ENCODE results near the gene CPVL.

Gene CPVL

DNA sequence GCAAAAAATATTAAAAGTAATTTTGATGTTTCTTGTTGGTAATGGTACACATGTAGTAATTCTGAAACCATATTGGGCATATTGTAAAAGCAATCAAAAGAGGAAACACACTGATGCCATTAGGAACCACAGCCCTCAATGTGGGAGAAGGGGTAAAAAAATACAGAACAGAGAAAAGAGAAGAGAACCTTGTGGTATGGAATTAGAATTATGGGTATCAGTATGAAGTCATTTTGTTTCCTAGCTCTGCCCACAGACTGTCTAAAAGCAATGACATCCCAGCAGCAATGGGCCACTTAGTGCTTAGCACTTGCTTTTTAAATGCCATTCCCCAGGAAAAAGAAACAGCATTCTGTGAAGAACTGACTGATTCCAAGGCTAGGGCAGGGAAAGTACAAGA, 61.5 kb downstream of the CPVL start:
- no peak for FAIRE-seq
- DNase-seq (ENCODE audit: insufficient read length), result no peak

DNA sequence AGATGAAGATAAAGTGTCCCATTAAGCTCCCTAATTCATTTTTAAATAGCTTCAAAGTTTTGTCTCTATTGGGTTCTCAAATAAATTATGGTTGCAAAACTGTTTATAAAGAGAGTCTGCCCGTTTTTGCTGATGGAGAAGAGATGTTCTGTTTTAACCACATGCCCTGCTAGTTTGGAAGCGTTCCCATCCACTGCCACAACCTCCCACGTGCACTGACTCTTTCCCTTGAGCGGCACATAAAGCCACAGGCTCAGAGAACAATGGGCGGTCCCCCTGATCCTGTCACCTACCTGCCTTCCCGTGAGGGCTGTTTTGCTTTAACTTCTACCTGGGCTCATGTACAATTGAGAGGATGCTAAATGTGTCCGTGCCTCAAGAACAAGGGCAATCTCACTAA, 65.5 kb downstream of the CPVL start:
- TF ChIP-seq POLR2AphosphoS5 (IDR thresholded peaks at IDR 0.05; ENCODE audit: low read depth, low read length), result no peak
- TF ChIP-seq TAF1 (IDR thresholded peaks at IDR 0.05; ENCODE audit: borderline replicate concordance, low read depth, low read length), result no peak
- no peak for TF ChIP-seq POLR2A (IDR thresholded peaks at IDR 0.05; ENCODE audit: low read depth, low read length)
- FAIRE-seq, result no peak

More for the DNA sequence above, 61.5 kb downstream of the CPVL start:
- TF ChIP-seq POLR2AphosphoS5 (IDR thresholded peaks at IDR 0.05; ENCODE audit: low read depth, low read length), result no peak
- no peak for TF ChIP-seq TAF1 (IDR thresholded peaks at IDR 0.05; ENCODE audit: borderline replicate concordance, low read depth, low read length)
- TF ChIP-seq POLR2A (IDR thresholded peaks at IDR 0.05; ENCODE audit: low read depth, low read length), result no peak

DNA sequence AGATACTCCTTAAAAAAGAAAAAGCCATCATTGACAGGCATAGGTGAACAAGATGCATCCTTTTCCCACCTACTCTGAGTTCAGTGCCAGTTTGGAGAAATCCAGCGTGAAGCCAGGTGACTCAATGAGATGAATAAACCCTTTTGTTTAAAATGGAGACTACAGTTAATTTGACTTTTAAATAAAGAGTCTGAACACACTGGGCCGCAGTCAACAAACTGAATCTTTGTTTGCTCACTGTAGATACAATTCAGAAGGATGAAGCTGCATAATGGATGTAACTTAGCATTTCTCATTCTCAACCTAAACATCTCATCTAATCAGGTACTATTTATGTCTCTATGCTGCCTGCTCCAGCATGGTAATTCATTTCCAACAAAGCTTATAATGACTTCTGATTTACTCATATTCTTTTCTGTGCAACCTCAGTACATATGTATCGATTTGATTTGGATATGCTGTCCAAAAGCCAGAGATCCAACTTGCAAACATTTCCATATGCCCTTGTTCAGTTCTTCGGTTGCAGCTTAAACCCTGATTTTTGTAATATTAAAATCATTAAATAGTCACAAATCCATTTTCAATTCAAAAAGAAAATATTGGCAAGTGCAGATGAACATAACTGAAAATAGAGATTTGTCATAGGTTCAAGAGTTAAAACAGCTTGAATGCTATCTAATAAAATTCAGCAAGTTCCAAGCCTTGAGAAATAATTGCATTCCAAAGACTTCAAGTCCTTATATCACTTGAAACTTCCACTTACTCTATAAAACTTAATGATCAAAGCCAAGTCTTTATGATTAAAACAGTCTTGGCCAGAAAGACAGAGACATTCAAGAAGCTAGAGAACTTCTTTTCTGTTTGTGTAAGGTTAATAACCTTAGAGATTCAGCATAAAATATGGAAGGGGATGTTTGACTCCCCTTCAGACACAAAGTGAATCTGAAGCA, 67.8 kb downstream of the CPVL start:
- no peak for DNase-seq (ENCODE audit: insufficient read length)
- no peak for TF ChIP-seq POLR2A (IDR thresholded peaks at IDR 0.05; ENCODE audit: low read depth, low read length)
- TF ChIP-seq TAF1 (IDR thresholded peaks at IDR 0.05; ENCODE audit: borderline replicate concordance, low read depth, low read length), result no peak
- TF ChIP-seq POLR2AphosphoS5 (IDR thresholded peaks at IDR 0.05; ENCODE audit: low read depth, low read length), result no peak
- FAIRE-seq, result no peak

More for the DNA sequence above, 65.5 kb downstream of the CPVL start:
- DNase-seq (ENCODE audit: insufficient read length), result no peak

DNA sequence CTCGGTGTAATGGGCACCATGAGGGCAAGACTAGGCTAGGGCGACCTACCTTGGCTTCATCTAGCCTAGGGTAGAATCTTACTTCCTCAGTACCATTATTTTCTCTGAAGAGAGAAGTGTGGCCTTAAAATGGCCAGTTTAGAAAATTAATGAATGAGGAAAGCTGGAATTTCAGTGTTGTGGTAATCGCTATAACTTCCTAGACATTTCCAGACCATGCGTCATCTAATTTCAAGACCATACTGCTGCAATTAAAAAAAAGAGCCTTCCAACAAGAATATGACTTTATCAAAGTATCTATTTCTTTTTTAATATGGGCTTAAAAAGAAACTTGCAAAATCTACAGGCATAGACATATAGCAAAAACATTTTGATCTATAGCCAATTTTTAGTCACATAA, 68.5 kb downstream of the CPVL start:
- DNase-seq (ENCODE audit: insufficient read length) (no peak), FAIRE-seq (no peak)
- TF ChIP-seq POLR2A (IDR thresholded peaks at IDR 0.05; ENCODE audit: low read depth, low read length) (no peak), POLR2AphosphoS5 (IDR thresholded peaks at IDR 0.05; ENCODE audit: low read depth, low read length) (no peak), TAF1 (IDR thresholded peaks at IDR 0.05; ENCODE audit: borderline replicate concordance, low read depth, low read length) (no peak)

DNA sequence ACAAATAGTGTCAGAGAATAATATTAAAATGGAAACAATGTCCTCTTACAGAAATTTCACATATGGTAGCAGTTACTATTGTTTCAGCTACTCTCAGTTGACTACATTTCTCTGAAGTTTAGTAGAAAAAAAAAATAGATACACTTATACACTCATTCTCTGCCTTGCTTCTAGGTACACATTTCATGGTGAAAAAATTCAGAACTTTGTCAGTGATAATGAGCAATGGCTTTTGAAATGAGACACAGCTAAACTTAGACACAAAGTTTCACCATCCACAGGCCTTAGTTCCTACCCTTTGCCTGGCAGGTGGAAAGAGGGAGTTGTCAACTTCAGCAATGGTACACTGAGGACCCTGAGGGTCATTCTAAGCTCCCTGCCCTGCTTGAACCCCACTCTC, 69.2 kb downstream of the CPVL start:
- TF ChIP-seq POLR2AphosphoS5 (IDR thresholded peaks at IDR 0.05; ENCODE audit: low read depth, low read length), result no peak
- TF ChIP-seq POLR2A (IDR thresholded peaks at IDR 0.05; ENCODE audit: low read depth, low read length), result no peak
- no peak for TF ChIP-seq TAF1 (IDR thresholded peaks at IDR 0.05; ENCODE audit: borderline replicate concordance, low read depth, low read length)
- FAIRE-seq, result no peak

DNA sequence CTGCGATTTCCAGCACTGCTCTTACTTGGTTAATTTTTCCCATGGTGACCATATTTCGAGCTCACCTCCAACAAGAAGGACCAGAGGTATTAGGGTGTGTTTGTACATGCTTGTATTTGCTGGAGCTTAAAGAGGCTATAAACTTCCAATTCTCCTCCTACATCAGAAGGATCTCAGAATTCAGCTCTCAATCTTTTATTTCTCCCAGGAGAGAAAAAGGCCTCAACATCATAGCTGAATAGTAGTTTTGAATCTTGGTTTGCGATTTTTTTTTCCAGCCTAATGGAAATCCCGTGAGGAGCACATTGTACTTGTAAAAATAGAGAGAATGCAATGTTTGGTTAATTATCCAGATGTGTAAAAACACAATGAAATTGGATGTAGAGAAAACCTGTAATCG, 69.7 kb downstream of the CPVL start:
- DNase-seq (ENCODE audit: insufficient read length) (no peak), FAIRE-seq (no peak)
- TF ChIP-seq TAF1 (IDR thresholded peaks at IDR 0.05; ENCODE audit: borderline replicate concordance, low read depth, low read length) (no peak), POLR2AphosphoS5 (IDR thresholded peaks at IDR 0.05; ENCODE audit: low read depth, low read length) (no peak), POLR2A (IDR thresholded peaks at IDR 0.05; ENCODE audit: low read depth, low read length) (no peak)

More for the DNA sequence above, 69.2 kb downstream of the CPVL start:
- DNase-seq (ENCODE audit: insufficient read length), result no peak

DNA sequence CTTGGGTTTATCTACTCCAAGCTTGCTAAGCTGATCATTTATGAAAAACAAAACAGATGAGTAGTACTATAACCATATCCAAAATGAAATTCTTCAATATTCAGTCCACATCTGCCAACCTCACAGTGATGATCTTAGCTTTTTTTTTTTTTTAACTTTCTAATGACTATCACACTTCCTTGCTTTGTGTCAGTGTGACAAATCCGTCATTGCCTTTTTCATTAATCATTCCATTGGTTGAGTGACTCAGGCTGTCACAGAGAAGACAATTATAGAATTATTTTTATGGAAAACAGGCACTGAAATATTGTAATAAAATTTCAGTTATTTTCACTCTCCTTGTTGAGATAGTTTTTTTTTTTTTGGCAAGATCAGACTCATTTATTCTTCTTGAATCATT, 70.7 kb downstream of the CPVL start:
- FAIRE-seq (no peak), DNase-seq (ENCODE audit: insufficient read length) (no peak)
- no peak for TF ChIP-seq POLR2AphosphoS5 (IDR thresholded peaks at IDR 0.05; ENCODE audit: low read depth, low read length)
- no peak for TF ChIP-seq TAF1 (IDR thresholded peaks at IDR 0.05; ENCODE audit: borderline replicate concordance, low read depth, low read length)
- TF ChIP-seq POLR2A (IDR thresholded peaks at IDR 0.05; ENCODE audit: low read depth, low read length), result no peak

DNA sequence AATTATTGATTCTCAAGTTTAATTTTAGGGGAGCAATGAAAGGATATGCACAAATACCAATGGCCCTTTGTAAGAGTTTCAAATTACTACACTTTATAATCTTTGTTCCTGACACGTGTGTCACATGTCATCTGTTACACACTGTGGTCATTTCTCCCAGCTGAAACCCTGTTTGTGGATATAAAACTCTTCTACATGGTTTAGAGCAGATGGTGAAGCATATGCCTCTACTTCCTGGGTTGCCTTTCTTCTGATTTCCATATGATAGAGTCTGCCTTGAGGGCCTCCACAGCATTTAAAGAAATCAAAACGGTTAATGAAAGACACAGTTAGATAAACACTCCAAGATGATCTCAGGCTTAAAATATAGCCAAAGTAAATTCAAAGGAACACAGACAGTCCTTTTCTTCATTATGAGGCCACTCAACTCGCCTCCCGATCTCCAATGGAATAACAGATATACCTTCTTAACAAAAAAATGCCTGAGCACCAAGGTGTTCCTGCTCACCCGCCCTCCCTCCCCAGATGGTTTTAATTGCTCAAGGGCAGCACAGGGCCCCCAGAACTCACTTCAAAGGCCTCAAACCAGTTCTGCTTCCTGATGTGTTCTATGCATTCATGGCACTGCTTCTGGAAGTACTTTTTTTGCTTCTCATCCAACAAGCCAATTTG, 75.0 kb downstream of the CPVL start:
- no peak for FAIRE-seq
- no peak for TF ChIP-seq TAF1 (IDR thresholded peaks at IDR 0.05; ENCODE audit: borderline replicate concordance, low read depth, low read length)
- TF ChIP-seq POLR2A (IDR thresholded peaks at IDR 0.05; ENCODE audit: low read depth, low read length), result no peak
- TF ChIP-seq POLR2AphosphoS5 (IDR thresholded peaks at IDR 0.05; ENCODE audit: low read depth, low read length), result no peak
- DNase-seq (ENCODE audit: insufficient read length), result no peak

DNA sequence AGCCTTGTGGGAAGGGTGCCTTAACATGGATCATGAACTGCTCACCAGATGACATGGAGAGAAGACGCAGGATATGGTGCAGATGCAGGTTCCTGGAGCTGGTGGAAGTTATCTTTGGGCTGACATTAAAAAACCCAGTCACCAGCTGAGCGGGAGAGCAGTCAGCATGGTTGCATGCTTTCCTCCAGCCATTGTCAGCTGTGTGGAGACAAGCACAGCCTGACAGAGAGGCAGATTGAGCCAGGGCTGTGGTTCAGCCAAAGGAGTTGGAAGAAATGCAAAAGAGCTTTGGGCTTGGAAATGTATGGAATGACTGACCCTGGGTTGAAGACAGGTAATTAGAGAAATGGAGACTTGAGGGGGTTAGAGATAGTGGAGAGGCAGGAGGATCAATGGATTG, 79.7 kb downstream of the CPVL start:
- no peak for TF ChIP-seq POLR2A (IDR thresholded peaks at IDR 0.05; ENCODE audit: low read depth, low read length)
- no peak for TF ChIP-seq POLR2AphosphoS5 (IDR thresholded peaks at IDR 0.05; ENCODE audit: low read depth, low read length)
- no peak for TF ChIP-seq TAF1 (IDR thresholded peaks at IDR 0.05; ENCODE audit: borderline replicate concordance, low read depth, low read length)
- FAIRE-seq, result no peak

DNA sequence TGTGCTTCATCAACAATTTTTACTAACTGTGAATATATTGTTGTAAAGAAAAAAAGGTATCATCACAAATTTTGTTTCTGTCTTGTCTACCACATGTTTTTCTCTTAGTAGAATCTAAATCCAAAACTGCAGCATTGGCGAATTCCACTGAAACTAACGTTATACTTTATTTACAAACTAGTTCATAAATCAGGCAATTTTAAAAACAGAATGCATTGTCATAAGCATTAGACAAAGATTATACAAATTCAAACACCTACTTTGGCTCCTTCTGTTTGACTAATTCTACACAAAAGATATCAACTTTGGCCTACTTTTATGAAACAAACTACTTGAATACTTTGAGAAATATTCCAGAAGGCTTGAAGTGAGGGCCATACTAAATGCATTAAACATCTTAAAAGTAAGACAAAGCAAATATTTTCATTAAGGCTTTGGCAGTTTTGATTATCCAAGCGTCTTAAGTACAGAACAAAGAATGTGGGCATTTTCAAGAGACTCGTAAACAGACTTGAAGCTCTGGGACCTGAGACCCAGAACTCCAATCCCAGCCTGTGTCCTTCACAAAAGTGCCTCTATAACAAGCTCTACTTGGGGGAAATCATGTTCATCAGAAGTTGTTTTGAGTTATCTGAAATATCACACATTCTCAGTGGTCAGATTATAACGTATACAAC, 81.0 kb downstream of the CPVL start:
- TF ChIP-seq TAF1 (IDR thresholded peaks at IDR 0.05; ENCODE audit: borderline replicate concordance, low read depth, low read length) (no peak), POLR2A (IDR thresholded peaks at IDR 0.05; ENCODE audit: low read depth, low read length) (no peak), POLR2AphosphoS5 (IDR thresholded peaks at IDR 0.05; ENCODE audit: low read depth, low read length) (no peak)
- FAIRE-seq (no peak), DNase-seq (ENCODE audit: insufficient read length) (no peak)

More for the DNA sequence above, 79.7 kb downstream of the CPVL start:
- DNase-seq (ENCODE audit: insufficient read length), result no peak

DNA sequence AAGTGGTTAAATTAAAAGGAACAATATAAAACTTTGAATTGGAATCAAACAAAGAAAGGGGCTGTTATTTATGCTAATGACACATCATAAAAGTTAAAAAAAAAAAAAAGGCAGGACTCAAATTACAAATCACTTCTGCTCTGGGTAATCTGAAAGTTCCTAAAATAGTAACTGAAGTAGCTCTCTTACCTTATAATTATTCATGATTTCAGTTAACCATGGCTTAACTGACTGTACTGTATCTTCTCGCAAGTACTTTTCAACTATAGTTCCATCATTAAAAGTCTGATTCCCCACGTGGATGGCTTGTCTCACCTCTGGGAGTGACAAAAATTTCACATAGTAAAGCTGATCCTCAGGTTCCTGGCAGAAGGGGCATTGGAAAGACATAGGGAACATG, 82.5 kb downstream of the CPVL start:
- TF ChIP-seq POLR2AphosphoS5 (IDR thresholded peaks at IDR 0.05; ENCODE audit: low read depth, low read length) (no peak), POLR2A (IDR thresholded peaks at IDR 0.05; ENCODE audit: low read depth, low read length) (no peak), TAF1 (IDR thresholded peaks at IDR 0.05; ENCODE audit: borderline replicate concordance, low read depth, low read length) (no peak)
- FAIRE-seq (no peak), DNase-seq (ENCODE audit: insufficient read length) (no peak)

Data from GM12892 (cell line).